BJ (cell line): ENCODE data around the gene IER5L. TPM values are rescaled to one million over a fixed set of nuclear protein-coding genes. Genes with fewer than 3 reads are reported as not detected.

ENCODE experiments used
- CTCF ChIA-PET: fragments of 350-600 bp; formaldehyde crosslinking; extraction: SDS; loops from one replicate; lab custom pipeline; 2021; ENCODE audit warnings: antibody characterized with exemption, inconsistent platforms; lab: Yijun Ruan, JAX
- POLR2A ChIA-PET: fragments of 300-600 bp; sonication (Branson Sonifier 250); formaldehyde crosslinking; extraction: SDS; loops from one replicate; lab custom pipeline; 2021; ENCODE audit warnings: antibody characterized with exemption; lab: Charles Lee
- DNase-seq: peaks from one replicate; pipeline ENCODE4 v3.0.0-alpha.2; 2011; ENCODE audit warnings: low read depth
- H3K27me3 ChIP-seq: 2 replicates; pipeline ENCODE4 v1.6.0; 2011; ENCODE audit warnings: low read length; ENCODE audit not compliant: control insufficient read depth, insufficient read depth
- H3K36me3 ChIP-seq: 2 replicates; pipeline ENCODE4 v1.5.1; 2011; ENCODE audit warnings: low read length; ENCODE audit not compliant: control insufficient read depth, insufficient read depth
- H3K4me3 ChIP-seq: 2 replicates; pipeline ENCODE4 v1.5.1; 2011; ENCODE audit warnings: low read depth, mild to moderate bottlenecking, control low read depth, low read length
- polyA plus RNA-seq: library from polyadenylated mRNA; depleted of rRNA; stranded (reverse); fragments of >200 nt; gene quantifications from 2 replicates; pipeline ENCODE4 v1.2.3, GENCODE V29; 2011
- TF ChIP-seq, protein P1 (sequence below): IDR thresholded peaks from 2 replicates; pipeline ENCODE4 v1.5.1; 2011; ENCODE audit warnings: low read depth, mild to moderate bottlenecking, control low read depth, inconsistent platforms, low read length, moderate library complexity; ENCODE audit not compliant: insufficient read depth

IER5L gene
- polyA plus RNA-seq, 1 experiment, result 8.7 TPM

DNA sequence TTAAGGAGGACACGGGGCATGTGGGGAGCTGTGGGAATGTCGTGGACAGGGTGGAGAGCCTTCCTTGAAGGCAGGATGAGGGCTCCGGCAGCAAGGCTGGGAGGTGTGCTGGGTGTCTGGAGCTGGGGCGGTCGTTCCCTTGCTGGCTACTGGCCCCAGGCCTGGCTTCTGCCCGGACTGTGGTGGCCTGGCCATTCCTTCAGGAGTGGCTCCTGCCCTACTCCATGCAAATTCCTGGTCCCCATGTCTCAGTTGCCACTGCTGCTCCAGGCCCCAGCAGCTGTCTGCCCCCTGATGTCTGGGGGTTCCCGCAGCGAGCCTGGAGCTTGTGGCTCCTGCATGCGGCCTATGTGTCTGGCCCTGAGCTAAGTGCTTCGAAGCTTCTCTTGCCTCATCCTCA, 21.9 kb downstream of the IER5L start:
- TF ChIP-seq, protein P1, sequence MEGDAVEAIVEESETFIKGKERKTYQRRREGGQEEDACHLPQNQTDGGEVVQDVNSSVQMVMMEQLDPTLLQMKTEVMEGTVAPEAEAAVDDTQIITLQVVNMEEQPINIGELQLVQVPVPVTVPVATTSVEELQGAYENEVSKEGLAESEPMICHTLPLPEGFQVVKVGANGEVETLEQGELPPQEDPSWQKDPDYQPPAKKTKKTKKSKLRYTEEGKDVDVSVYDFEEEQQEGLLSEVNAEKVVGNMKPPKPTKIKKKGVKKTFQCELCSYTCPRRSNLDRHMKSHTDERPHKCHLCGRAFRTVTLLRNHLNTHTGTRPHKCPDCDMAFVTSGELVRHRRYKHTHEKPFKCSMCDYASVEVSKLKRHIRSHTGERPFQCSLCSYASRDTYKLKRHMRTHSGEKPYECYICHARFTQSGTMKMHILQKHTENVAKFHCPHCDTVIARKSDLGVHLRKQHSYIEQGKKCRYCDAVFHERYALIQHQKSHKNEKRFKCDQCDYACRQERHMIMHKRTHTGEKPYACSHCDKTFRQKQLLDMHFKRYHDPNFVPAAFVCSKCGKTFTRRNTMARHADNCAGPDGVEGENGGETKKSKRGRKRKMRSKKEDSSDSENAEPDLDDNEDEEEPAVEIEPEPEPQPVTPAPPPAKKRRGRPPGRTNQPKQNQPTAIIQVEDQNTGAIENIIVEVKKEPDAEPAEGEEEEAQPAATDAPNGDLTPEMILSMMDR, result no peak
- ChIA-PET POLR2A (no interaction called here), CTCF (no interaction called here)
- Histone ChIP-seq H3K27me3 (no peaks in the 10 kb centered on the region), H3K36me3 (peaks cover 10% of the 10 kb centered on the region), H3K4me3 (no peak overlapping the region)
- no peak for DNase-seq

DNA sequence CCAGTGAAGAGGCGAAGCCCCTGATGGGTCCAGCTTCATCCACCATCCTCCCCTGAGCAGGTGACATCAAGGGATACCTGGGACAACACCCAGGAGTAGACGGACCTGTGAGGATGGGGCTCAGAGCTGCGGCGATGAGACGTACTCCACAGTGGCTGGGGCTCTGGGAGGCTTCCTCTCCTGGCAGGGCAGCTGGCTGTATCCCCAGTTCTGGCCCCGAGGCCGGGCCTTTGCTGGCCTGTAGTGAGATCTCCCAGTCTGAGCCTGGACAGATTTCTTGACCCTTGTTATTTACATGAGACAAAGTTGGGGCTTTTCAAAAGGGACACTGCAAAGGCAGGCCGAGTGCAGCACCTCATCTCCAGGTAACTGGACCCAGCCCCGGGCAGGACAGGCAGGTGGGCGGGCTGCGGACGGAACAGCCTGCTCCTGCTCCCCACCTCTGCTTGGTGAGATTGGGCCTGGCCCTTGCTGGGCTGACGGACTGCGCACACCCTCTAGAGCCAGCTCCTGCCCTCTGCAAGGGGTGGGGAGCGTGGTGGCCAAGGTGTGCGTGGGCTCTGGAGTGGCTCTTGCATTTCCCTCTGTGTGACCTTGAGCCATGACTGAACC, 23.1 kb downstream of the IER5L start:
- TF ChIP-seq, protein P1, result no peak
- Histone ChIP-seq H3K4me3 (no peak overlapping the region), H3K36me3 (peaks cover 16% of the 10 kb centered on the region), H3K27me3 (no peaks in the 10 kb centered on the region)
- POLR2A ChIA-PET, result no interaction called here
- DNase-seq, result no peak
- CTCF ChIA-PET, result interaction anchor here (0.9 to 1.5 kb wide), 2 partner anchors 13 to 18 kb away, joined by 3 read pairs; no protein-coding TSS in a partner anchor

DNA sequence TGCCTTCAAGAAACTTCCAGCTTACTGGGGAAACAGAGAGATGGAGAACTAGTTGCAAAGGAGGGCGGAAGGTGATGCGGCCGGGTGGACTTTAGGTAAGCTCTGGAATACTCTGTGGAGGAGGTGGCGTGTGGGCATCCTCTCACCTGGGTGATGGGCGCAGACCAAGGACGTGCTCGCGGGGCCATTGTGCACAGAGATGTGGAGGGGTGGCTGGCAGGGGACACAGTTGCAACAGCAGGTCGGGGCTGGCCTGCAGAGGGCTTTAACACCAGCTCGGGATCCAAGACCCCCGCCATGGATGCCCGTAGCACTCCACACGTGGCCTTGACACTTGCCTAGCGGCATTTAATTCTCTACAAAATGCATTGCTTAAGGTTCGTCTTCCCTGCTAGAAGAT, 26.6 kb downstream of the IER5L start:
- H3K27me3 ChIP-seq, result no peaks in the 10 kb centered on the region
- TF ChIP-seq, protein P1, result no peak
- no peak overlapping the region for H3K4me3 ChIP-seq
- ChIA-PET POLR2A (interaction anchor here (0.5 kb wide), 1 partner anchor 426 kb away, joined by 9 read pairs; no protein-coding TSS in a partner anchor), CTCF (interaction anchor here (0.7 to 2.9 kb wide), 4 partner anchors 8 to 22 kb away, joined by 3 to 7 read pairs (median 4); no protein-coding TSS in a partner anchor)
- DNase-seq, result no peak
- H3K36me3 ChIP-seq, result peaks cover 31% of the 10 kb centered on the region

DNA sequence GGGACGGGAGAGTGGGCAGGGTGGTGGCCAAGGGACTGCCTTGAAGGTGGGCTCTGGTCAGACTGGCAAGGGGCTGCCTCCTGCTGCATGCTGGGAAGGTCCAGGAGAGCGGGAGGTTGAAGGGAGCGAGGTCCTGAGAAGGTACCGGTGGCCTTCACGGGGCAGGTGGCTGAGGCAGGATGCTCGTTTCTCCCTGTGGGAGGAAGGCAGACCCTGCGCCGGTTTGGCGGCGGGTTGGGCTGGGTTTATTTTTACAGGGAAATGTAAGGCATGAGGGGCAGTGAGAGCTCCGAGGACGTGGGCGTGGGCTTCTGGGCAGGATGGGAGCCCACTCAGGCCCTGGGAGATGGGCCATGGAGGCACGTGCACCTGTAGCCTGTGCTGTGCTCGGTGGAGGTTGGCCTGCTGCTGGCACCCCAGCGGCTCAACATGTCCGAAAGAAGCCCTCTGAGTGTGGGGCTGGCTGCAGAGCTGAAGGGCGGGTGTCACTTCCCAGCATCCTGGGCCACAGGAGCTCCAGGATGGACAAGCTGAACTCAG, 27.3 kb downstream of the IER5L start:
- CTCF ChIA-PET, result interaction anchor here (1.3 to 2.9 kb wide), 4 partner anchors 8 to 23 kb away, joined by 3 to 7 read pairs (median 4); no protein-coding TSS in a partner anchor

DNA sequence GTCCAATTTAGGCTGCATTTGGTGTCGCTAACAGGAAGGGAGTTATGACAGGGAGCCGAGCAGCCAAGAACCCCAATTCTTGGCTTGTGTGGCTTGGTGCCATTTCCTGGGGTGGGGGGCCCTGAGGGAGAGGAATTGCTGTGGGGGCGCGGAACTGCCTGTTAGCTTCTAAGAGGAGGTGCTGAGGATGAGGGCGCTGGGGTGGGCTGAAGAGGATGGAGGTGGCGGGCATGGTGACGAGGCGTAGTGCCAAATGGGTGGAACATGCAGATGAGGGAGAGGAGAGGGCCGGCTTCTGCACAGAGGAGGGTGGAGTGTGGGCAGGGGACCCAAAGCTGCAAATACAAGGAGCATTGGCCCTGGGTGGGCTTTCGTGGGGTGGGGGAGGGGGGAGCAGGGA, 27.9 kb downstream of the IER5L start:
- POLR2A ChIA-PET, result no interaction called here
- TF ChIP-seq, protein P1, result no peak
- CTCF ChIA-PET, result interaction anchor here (1.6 kb wide), 1 partner anchor 16 kb away, joined by 3 read pairs; no protein-coding TSS in a partner anchor
- H3K36me3 ChIP-seq, result peaks cover 30% of the 10 kb centered on the region
- no peaks in the 10 kb centered on the region for H3K27me3 ChIP-seq
- DNase-seq, result no peak
- no peak overlapping the region for H3K4me3 ChIP-seq

More for the DNA sequence above, 27.3 kb downstream of the IER5L start:
- no peak for DNase-seq
- Histone ChIP-seq H3K36me3 (peaks cover 31% of the 10 kb centered on the region), H3K27me3 (no peaks in the 10 kb centered on the region), H3K4me3 (no peak overlapping the region)
- POLR2A ChIA-PET, result no interaction called here
- TF ChIP-seq, protein P1, result no peak
